AML-193 (cell line): ENCODE results near the gene OXGR1.
"Not testable (repeated sequence)": the region's sequence is repeated elsewhere in the genome, so short reads cannot be mapped to it uniquely, and the experiment has no call there.

ENCODE experiments used
- DNase-seq, 2 experiments: peaks; one replicate each; lab custom pipeline; 2025; lab: John Stamatoyannopoulos, UW

The OXGR1 gene

GRCh38 chr13:97005625-97006262, 11.5 kb upstream of the OXGR1 start:
- DNase-seq, result no peak

GRCh38 chr13:97004886-97005285, 10.6 kb upstream of the OXGR1 start:
- DNase-seq, result no peak

DNA sequence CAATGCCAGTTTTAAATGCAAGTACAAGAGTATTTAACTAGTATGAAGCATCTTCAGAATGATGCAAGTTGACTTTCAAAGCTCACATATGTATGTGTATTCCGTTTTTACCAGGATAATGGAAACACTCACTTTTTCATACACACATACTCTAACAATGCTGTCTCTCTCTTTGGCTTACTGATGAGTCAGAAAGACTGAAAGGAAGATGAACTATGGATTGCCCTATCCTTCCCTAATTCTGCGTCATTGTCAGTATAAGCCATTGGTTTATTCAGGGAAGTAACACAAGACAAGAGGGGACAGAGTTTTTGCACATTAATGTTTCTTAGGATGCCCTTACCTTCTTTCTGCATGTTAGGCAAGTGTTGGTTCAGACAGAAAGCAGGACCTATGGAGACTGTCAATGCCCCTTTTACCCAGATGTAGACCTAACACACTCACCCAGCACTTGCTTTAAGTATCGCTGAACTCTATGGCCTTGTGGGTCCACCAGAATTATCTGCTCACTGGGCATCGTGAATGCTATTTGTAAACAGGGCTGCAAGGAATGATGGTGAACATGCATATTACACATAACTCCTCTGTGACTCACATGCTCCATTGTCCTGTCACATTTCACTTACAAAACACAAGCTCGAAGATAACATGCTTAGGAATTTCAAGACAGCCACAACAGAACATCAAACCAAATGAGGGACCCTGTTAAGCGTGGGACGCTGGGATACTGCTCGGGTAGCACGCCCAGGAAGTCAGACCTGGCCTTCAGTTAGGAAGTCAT, 10.0 kb upstream of the OXGR1 start:
- DNase-seq, result no peak

- no peak for DNase-seq
These were observed 8.8 kb upstream of the OXGR1 start for GRCh38 chr13:97003071-97003470.

GRCh38 chr13:97002581-97002980, 8.3 kb upstream of the OXGR1 start:
- DNase-seq, result no peak

- DNase-seq, result peak in 1 of 2 experiments; percentile 8
These were observed 7.4 kb upstream of the OXGR1 start for GRCh38 chr13:97001636-97002035.

DNA sequence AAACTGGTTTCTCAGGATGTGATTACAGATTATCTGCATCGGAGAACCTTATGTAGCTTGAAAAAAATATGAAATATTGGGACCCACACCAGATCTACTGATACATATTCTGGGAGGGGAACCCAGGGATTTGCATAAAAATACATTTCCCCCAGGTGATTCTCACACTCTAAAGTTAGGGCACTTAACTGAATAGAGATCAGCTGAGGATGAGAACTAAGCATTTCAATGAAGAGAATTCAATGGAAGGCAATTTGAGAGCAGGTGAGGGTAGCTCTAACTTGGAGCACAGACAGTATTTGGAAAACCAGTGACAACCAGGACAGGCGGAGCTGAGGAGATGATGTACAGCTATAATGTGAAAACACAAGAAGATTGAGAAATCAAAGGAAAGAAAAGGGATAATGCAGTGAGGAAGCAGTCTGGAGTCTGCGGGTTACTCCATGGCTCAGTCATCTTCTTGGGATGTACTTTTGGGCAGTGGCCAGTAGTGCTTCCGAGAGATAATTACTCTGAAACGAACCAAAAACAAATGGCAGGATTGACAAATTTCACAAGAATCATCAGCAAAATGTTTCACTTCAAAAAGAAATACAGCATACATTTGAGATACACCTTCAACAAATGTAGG, 6.1 kb upstream of the OXGR1 start:
- no peak for DNase-seq

DNA sequence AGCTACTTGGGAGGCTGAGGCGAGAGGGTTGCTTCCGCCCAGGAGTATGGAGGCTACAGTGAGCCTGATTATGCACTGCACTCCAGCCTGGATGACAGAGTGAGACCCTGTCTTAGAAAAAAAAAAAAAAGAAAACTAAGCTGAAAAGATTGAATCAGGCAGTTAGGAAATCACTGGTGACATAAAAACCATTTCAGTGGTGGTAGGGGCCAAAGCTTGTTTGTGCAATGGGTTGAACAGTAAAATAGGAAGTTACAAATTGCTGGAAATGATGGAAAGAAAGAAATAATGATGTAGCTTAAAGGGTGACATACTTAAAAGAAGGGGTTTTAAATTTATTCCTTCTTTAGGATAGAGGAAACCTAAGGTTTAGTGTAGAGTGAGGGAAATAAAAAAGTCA, 4.8 kb upstream of the OXGR1 start:
- no peak for DNase-seq

DNA sequence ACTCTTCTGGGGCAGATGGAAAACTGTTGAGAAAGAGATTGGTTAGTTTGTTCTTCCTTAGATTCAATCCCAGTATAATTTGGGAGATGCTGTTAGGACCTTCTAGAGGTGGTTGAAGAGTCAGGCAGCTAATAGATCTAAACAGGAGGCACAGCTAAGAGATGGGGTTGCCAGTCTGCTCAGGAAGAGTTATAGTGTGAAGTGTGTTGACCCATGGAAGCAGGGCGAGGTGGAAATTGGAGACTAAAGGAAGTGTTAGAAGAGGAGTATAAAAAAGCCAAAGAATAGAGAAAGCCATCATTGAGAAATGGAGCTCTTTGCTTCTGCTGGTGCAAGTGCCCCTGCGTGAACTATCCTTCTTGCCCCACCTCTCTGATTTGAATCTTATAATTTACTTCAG, 3.8 kb upstream of the OXGR1 start:
- DNase-seq, result no peak

- DNase-seq, result no peak
These were observed 2.6 kb upstream of the OXGR1 start for GRCh38 chr13:96996886-96997285.

DNA sequence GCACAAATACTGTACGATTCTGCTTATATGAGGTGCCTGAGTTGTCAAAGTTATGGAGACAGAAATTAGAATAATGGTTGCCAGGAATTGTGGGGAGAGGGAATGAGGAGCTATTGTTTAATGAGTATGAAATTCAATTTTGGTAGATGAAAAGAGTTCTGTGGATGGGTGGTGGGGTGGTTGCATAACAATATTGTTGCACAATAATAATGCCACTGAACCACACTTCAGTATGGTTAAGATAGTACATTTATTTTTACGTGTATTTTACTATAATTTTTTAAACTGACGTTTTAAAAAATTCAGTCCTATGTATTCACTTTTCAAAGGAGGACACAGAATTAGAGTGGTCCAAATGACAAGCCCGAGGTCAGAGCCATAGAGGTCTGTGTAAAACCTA, 1.8 kb upstream of the OXGR1 start:
- no peak for DNase-seq

- DNase-seq, result no peak
These were observed 575 bp upstream of the OXGR1 start for GRCh38 chr13:96994858-96995243.

- DNase-seq, result no peak
These were observed 651 bp downstream of the OXGR1 start for GRCh38 chr13:96993634-96994016.

GRCh38 chr13:96992633-96993032, 1.6 kb downstream of the OXGR1 start:
- DNase-seq, result no peak

GRCh38 chr13:96991072-96991471, 3.2 kb downstream of the OXGR1 start:
- no peak for DNase-seq

GRCh38 chr13:96988441-96988840, 5.8 kb downstream of the OXGR1 start:
- DNase-seq, result no peak

- DNase-seq, result no peak
These were observed 10.2 kb downstream of the OXGR1 start for GRCh38 chr13:96984051-96984508.

- DNase-seq, result peak in 1 of 2 experiments; percentile 15
These were observed 11.6 kb downstream of the OXGR1 start for GRCh38 chr13:96982672-96983071.

- not testable (repeated sequence) for DNase-seq
These were observed 14.4 kb downstream of the OXGR1 start for GRCh38 chr13:96979861-96980260.

DNA sequence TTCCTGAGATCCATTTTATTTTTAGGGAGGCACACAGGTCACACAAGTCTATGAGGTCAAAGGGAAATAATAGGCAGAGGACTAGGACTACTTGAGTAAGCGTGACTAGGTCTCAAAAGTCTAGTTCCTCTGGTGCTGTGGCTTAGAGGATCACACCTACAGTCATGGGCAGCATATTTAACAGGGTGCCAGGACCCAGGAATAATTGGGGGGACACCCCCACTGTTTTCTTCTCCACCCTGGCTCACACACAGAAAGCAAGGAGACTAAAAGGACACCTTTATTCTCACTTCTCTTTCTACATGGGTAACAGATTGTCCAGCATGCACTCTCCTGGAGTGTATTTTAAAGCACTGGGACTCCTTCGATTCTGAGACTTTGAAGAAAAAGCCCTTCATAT, 26.2 kb downstream of the OXGR1 start:
- DNase-seq, result no peak

GRCh38 chr13:96967248-96967745, 27.0 kb downstream of the OXGR1 start:
- peak in 1 of 2 experiments; percentile 14 for DNase-seq

- DNase-seq, result no peak
These were observed 27.7 kb downstream of the OXGR1 start for GRCh38 chr13:96966415-96967102.
